ENCODE data around the gene NT5DC3. TPM values are rescaled to one million over a fixed set of nuclear protein-coding genes. Genes with fewer than 3 reads are reported as not detected.

NT5DC3 gene
- total RNA-seq, 3 donors from 2014 or later (not counting 1 experiment from before 2014, with no cell fraction given): 1.1 to 2.1 (median 1.4) TPM

GRCh38 chr12:103855896-103856657, 15.0 kb upstream of the NT5DC3 start:
- TF ChIP-seq CTCF (IDR thresholded peaks at IDR 0.05): no peak
- Mint-ChIP-seq H3K27ac (no peak overlapping the region), H3K4me3 (no peak overlapping the region), H3K9me3 (no peaks in the 10 kb centered on the region), H3K27me3 (ENCODE audit: low read depth in 2 of 2) (no peaks in the 10 kb centered on the region), H3K4me1 (no peaks in the 10 kb centered on the region), H3K36me3 (no peaks in the 10 kb centered on the region)
- Histone ChIP-seq H3K4me1 (ENCODE audit: control insufficient read depth, insufficient read depth, low read length) (no peaks in the 10 kb centered on the region), H3K36me3 (ENCODE audit: control insufficient read depth, insufficient read depth, low read length) (no peaks in the 10 kb centered on the region), H3K9me3 (ENCODE audit: control insufficient read depth, insufficient read depth, low read length) (no peaks in the 10 kb centered on the region), H3K27me3 (ENCODE audit: control insufficient read depth, insufficient read depth, low read length) (no peaks in the 10 kb centered on the region), H3K27ac (ENCODE audit: low read length) (no peak overlapping the region), H3K4me3 (ENCODE audit: low read length) (no peak overlapping the region)
- intact Hi-C loops (cut with micrococcal nuclease): no loop called here
- WGBS (ENCODE audit: insufficient coverage): 95% methylated on average over 8 of the region's 8 CpGs
- no peak for DNase-seq
- ATAC-seq: no peak

GRCh38 chr12:103855036-103855712, 14.1 kb upstream of the NT5DC3 start:
- Histone ChIP-seq H3K27me3 (ENCODE audit: control insufficient read depth, insufficient read depth, low read length) (no peaks in the 10 kb centered on the region), H3K4me1 (ENCODE audit: control insufficient read depth, insufficient read depth, low read length) (no peaks in the 10 kb centered on the region), H3K4me3 (ENCODE audit: low read length) (no peak overlapping the region), H3K9me3 (ENCODE audit: control insufficient read depth, insufficient read depth, low read length) (no peaks in the 10 kb centered on the region), H3K36me3 (ENCODE audit: control insufficient read depth, insufficient read depth, low read length) (no peaks in the 10 kb centered on the region), H3K27ac (ENCODE audit: low read length) (no peak overlapping the region)
- Mint-ChIP-seq H3K27ac (no peak overlapping the region), H3K4me3 (no peak overlapping the region), H3K36me3 (no peaks in the 10 kb centered on the region), H3K4me1 (no peaks in the 10 kb centered on the region), H3K27me3 (ENCODE audit: low read depth in 2 of 2) (no peaks in the 10 kb centered on the region), H3K9me3 (no peaks in the 10 kb centered on the region)
- intact Hi-C loops (cut with micrococcal nuclease): no loop called here
- no peak for TF ChIP-seq CTCF (IDR thresholded peaks at IDR 0.05)
- DNase-seq: no peak
- 85% methylated on average over 4 of the region's 8 CpGs for WGBS (ENCODE audit: insufficient coverage)
- ATAC-seq: no peak

GRCh38 chr12:103854372-103854973, 13.4 kb upstream of the NT5DC3 start:
- Mint-ChIP-seq H3K4me1 (no peaks in the 10 kb centered on the region), H3K4me3 (no peak overlapping the region), H3K27ac (no peak overlapping the region), H3K27me3 (ENCODE audit: low read depth in 2 of 2) (no peaks in the 10 kb centered on the region), H3K36me3 (no peaks in the 10 kb centered on the region), H3K9me3 (no peaks in the 10 kb centered on the region)
- TF ChIP-seq CTCF (IDR thresholded peaks at IDR 0.05): no peak
- intact Hi-C loops (cut with micrococcal nuclease): no loop called here
- 100% methylated on average over 5 of the region's 6 CpGs for WGBS (ENCODE audit: insufficient coverage)
- Histone ChIP-seq H3K27ac (ENCODE audit: low read length) (no peak overlapping the region), H3K9me3 (ENCODE audit: control insufficient read depth, insufficient read depth, low read length) (no peaks in the 10 kb centered on the region), H3K4me1 (ENCODE audit: control insufficient read depth, insufficient read depth, low read length) (no peaks in the 10 kb centered on the region), H3K4me3 (ENCODE audit: low read length) (no peak overlapping the region), H3K36me3 (ENCODE audit: control insufficient read depth, insufficient read depth, low read length) (no peaks in the 10 kb centered on the region), H3K27me3 (ENCODE audit: control insufficient read depth, insufficient read depth, low read length) (no peaks in the 10 kb centered on the region)
- DNase-seq (no peak), ATAC-seq (no peak)
